ENCODE results near the gene SMC6.

DNA sequence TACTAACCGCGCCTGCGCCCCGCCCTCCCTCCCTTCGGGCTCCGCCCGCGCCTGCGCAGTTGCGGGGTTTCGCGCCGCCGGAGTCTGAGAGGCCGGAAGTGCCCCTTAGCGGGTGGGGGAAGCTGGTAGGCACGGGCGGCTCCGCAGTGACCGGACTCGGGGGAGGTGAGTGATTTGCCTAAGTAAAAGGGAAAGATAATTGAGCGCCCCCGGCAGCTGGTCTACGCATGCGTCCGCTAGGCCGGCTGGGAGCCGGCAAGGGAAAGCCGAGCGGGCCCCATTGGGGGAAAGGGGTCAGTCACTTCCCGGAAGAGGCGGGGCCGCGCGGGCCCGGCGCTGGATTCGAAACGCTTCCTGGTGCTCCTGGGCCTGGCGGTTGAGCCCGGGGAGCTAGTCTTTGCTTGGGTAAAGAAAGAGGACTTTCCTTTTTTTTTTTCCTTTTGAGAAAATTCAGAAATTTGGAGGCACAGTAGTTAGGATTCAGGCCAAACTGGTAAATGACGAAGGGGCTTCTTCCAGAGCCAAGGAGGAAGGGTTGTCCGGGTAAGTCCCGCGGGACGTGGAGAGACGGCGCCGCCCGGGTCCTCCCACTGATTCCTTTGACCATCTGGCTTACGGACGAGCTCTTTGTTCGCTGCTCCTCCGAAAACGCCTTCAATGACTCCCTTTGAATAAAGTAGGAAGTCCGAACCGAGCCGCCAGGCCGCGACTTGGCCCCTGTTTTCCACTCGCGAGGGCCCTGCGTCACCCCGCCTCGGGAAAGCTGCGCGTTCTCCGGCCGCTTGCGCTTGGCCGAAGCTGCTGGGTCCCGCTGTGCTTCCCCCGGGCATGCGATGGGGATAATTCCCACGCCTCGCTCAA, at the start of gene SMC6, which contains the start of gene GEN1:
- peak in 1 of 2 experiments; percentile 35; a peak in 1 of 4 replicates for TF ChIP-seq REST (IDR thresholded peaks at IDR 0.05; ENCODE audit: insufficient read depth in 1 of 2, low read depth in 2 of 2, low read length in 2 of 2)
- TF ChIP-seq POLR2AphosphoS5 (IDR thresholded peaks at IDR 0.05; ENCODE audit: low read depth, low read length), result peak; percentile 89
